Left ventricle myocardium inferior (tissue), 1 donor: Measurements from ENCODE around the gene DNAJB14. TPM values are rescaled to one million over a fixed set of nuclear protein-coding genes. Genes with fewer than 3 reads are reported as not detected.
A peak's percentile ranks its signal among the peaks of the same experiment; 100 is the strongest.

Experiments used
- DNase-seq: peaks from one replicate; pipeline ENCODE4 v3.0.0-alpha.2; 2020
- H3K27ac ChIP-seq: fragments of 200-600 bp; replicated peaks from 2 replicates; pipeline ENCODE4 v1.8.0; 2021
- H3K27me3 ChIP-seq: fragments of 200-600 bp; 2 replicates; pipeline ENCODE4 v1.8.0; 2021; ENCODE audit warnings: low read depth
- H3K36me3 ChIP-seq: fragments of 200-600 bp; 2 replicates; pipeline ENCODE4 v1.8.0; 2021
- H3K4me1 ChIP-seq: fragments of 200-600 bp; 2 replicates; pipeline ENCODE4 v1.8.0; 2021
- H3K4me3 ChIP-seq: fragments of 200-600 bp; 2 replicates; pipeline ENCODE4 v1.8.0; 2021; ENCODE audit warnings: mild to moderate bottlenecking, moderate library complexity
- H3K9me3 ChIP-seq: fragments of 200-600 bp; replicated peaks from 2 replicates; pipeline ENCODE4 v1.8.0; 2021
- intact Hi-C: fragments of 100-400 bp; cut with micrococcal nuclease; formaldehyde crosslinking; loops from one replicate; pipeline ENCODE4 v1.11.0; 2022
- total RNA-seq: library from RNA; stranded (reverse); fragmentation: NEBNext Ultra II Directional; extraction: Animal tissue kit (Norgen Biotek cat#: 25700); gene quantifications from one replicate; pipeline ENCODE4 v1.2.1, GENCODE V29; 2021
- TF ChIP-seq, protein P1 (sequence below): fragments of 200-600 bp; IDR thresholded peaks from 2 replicates; pipeline ENCODE4 v1.8.0; 2021; ENCODE audit warnings: antibody characterized with exemption, mild to moderate bottlenecking, borderline replicate concordance
- donor health status: DM: no; HTN: yes; CAD: no; lungs with severe emphysema.

DNAJB14 gene
- total RNA-seq, 1 donor from 2014 or later, result 16.4 TPM

- TF ChIP-seq, protein P1, sequence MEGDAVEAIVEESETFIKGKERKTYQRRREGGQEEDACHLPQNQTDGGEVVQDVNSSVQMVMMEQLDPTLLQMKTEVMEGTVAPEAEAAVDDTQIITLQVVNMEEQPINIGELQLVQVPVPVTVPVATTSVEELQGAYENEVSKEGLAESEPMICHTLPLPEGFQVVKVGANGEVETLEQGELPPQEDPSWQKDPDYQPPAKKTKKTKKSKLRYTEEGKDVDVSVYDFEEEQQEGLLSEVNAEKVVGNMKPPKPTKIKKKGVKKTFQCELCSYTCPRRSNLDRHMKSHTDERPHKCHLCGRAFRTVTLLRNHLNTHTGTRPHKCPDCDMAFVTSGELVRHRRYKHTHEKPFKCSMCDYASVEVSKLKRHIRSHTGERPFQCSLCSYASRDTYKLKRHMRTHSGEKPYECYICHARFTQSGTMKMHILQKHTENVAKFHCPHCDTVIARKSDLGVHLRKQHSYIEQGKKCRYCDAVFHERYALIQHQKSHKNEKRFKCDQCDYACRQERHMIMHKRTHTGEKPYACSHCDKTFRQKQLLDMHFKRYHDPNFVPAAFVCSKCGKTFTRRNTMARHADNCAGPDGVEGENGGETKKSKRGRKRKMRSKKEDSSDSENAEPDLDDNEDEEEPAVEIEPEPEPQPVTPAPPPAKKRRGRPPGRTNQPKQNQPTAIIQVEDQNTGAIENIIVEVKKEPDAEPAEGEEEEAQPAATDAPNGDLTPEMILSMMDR, result peak; percentile 61
These were observed 61.3 kb downstream of the DNAJB14 start for GRCh38 chr4:99885063-99885664.

DNA sequence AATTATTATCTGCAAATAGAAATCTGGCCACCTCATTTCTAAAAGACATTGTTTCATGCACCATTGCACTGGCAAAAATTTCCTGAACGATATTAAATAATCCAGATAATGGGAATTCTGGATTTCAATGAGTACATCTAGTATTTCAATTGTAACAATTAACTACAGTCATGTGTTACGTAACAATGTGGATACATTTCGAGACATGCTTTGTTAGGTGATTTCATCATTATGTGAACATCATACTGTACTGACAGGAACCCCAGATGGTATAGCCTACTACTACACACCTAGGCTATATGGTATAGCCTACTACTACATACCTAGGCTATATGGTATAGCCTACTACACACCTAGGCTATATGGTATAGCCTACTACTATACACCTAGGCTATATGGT lies 67.0 kb downstream of the DNAJB14 start:
- Histone ChIP-seq H3K27ac (no peak overlapping the region), H3K4me1 (peaks cover 3% of the 10 kb centered on the region), H3K27me3 (no peaks in the 10 kb centered on the region), H3K4me3 (no peak overlapping the region), H3K36me3 (peaks cover 66% of the 10 kb centered on the region), H3K9me3 (no peaks in the 10 kb centered on the region)
- no peak for DNase-seq
- TF ChIP-seq, protein P1, result no peak
- intact Hi-C loops, result loop anchor here (10.0 kb wide), 1 partner anchor 325 kb away; no protein-coding TSS in a partner anchor

More at GRCh38 chr4:99885063-99885664, 61.3 kb downstream of the DNAJB14 start:
- DNase-seq, result no peak
- no peak overlapping the region for H3K27ac ChIP-seq
- H3K4me3 ChIP-seq, result no peak overlapping the region
- no peaks in the 10 kb centered on the region for H3K27me3 ChIP-seq
- no peaks in the 10 kb centered on the region for H3K9me3 ChIP-seq
- intact Hi-C loops, result no loop called here
- peaks cover 31% of the 10 kb centered on the region for H3K4me1 ChIP-seq
- peaks cover 65% of the 10 kb centered on the region for H3K36me3 ChIP-seq

- intact Hi-C loops, result loop anchor here (10.0 kb wide), 1 partner anchor 324 kb away; no protein-coding TSS in a partner anchor
- TF ChIP-seq, protein P1, result no peak
- no peak overlapping the region for H3K4me3 ChIP-seq
These were observed 67.8 kb downstream of the DNAJB14 start for GRCh38 chr4:99878604-99879003.

GRCh38 chr4:99876946-99877345 lies 69.5 kb downstream of the DNAJB14 start:
- Histone ChIP-seq H3K27ac (no peak overlapping the region), H3K36me3 (peaks cover 44% of the 10 kb centered on the region)
- intact Hi-C loops, result loop anchor here (10.0 kb wide), 1 partner anchor 322 kb away; no protein-coding TSS in a partner anchor

More at GRCh38 chr4:99878604-99879003, 67.8 kb downstream of the DNAJB14 start:
- no peak for DNase-seq
- Histone ChIP-seq H3K4me1 (peaks cover 3% of the 10 kb centered on the region), H3K27me3 (no peaks in the 10 kb centered on the region), H3K9me3 (no peaks in the 10 kb centered on the region), H3K36me3 (peaks cover 57% of the 10 kb centered on the region), H3K27ac (no peak overlapping the region)

GRCh38 chr4:99875071-99875470 lies 71.3 kb downstream of the DNAJB14 start:
- Histone ChIP-seq H3K4me1 (peaks cover 3% of the 10 kb centered on the region), H3K27me3 (no peaks in the 10 kb centered on the region), H3K36me3 (peaks cover 25% of the 10 kb centered on the region), H3K9me3 (no peaks in the 10 kb centered on the region), H3K4me3 (no peak overlapping the region), H3K27ac (no peak overlapping the region)
- intact Hi-C loops, result loop anchor here (10.0 kb wide), 1 partner anchor 320 kb away; no protein-coding TSS in a partner anchor
- TF ChIP-seq, protein P1, result no peak
- DNase-seq, result no peak

More at GRCh38 chr4:99876946-99877345, 69.5 kb downstream of the DNAJB14 start:
- no peak overlapping the region for H3K4me3 ChIP-seq
- TF ChIP-seq, protein P1, result no peak
- H3K4me1 ChIP-seq, result peaks cover 3% of the 10 kb centered on the region
- no peak for DNase-seq
- no peaks in the 10 kb centered on the region for H3K27me3 ChIP-seq
- no peaks in the 10 kb centered on the region for H3K9me3 ChIP-seq
